ENCODE measurements around the gene ZFYVE9. TPM values are rescaled to one million over a fixed set of nuclear protein-coding genes. Genes with fewer than 3 reads are reported as not detected.

Gene ZFYVE9
- total and polyA plus RNA-seq, 2 of the 13 experiments (the other 11 are each of a cell fraction or from before 2014, with no cell fraction given): 9.2 to 19.8 TPM

GRCh38 chr1:52365746-52366516 is 224.0 kb downstream of the ZFYVE9 start, which contains the start of gene CC2D1B (continued):
- TF ChIP-seq, protein P1, sequence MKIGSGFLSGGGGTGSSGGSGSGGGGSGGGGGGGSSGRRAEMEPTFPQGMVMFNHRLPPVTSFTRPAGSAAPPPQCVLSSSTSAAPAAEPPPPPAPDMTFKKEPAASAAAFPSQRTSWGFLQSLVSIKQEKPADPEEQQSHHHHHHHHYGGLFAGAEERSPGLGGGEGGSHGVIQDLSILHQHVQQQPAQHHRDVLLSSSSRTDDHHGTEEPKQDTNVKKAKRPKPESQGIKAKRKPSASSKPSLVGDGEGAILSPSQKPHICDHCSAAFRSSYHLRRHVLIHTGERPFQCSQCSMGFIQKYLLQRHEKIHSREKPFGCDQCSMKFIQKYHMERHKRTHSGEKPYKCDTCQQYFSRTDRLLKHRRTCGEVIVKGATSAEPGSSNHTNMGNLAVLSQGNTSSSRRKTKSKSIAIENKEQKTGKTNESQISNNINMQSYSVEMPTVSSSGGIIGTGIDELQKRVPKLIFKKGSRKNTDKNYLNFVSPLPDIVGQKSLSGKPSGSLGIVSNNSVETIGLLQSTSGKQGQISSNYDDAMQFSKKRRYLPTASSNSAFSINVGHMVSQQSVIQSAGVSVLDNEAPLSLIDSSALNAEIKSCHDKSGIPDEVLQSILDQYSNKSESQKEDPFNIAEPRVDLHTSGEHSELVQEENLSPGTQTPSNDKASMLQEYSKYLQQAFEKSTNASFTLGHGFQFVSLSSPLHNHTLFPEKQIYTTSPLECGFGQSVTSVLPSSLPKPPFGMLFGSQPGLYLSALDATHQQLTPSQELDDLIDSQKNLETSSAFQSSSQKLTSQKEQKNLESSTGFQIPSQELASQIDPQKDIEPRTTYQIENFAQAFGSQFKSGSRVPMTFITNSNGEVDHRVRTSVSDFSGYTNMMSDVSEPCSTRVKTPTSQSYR (CRISPR knock-in tag; IDR thresholded peaks at IDR 0.05; ENCODE audit: borderline replicate concordance): peak; percentile 21; the same call in 1 of the 2 replicates
- TF ChIP-seq MEF2D (CRISPR knock-in tag; IDR thresholded peaks at IDR 0.05): no peak
- peak; percentile 87; the same call in 1 of the 2 replicates for TF ChIP-seq XBP1 (CRISPR knock-in tag; IDR thresholded peaks at IDR 0.05)
- TF ChIP-seq, protein P2, sequence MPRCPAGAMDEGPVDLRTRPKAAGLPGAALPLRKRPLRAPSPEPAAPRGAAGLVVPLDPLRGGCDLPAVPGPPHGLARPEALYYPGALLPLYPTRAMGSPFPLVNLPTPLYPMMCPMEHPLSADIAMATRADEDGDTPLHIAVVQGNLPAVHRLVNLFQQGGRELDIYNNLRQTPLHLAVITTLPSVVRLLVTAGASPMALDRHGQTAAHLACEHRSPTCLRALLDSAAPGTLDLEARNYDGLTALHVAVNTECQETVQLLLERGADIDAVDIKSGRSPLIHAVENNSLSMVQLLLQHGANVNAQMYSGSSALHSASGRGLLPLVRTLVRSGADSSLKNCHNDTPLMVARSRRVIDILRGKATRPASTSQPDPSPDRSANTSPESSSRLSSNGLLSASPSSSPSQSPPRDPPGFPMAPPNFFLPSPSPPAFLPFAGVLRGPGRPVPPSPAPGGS (CRISPR knock-in tag; IDR thresholded peaks at IDR 0.05): no peak; the same call in 1 of the 2 replicates
- peak; percentile 87 for TF ChIP-seq MEIS1 (CRISPR knock-in tag; IDR thresholded peaks at IDR 0.05; ENCODE audit: borderline replicate concordance)
- TF ChIP-seq HOXD1 (CRISPR knock-in tag; IDR thresholded peaks at IDR 0.05): peak; percentile 93
- TF ChIP-seq KMT2B (CRISPR knock-in tag; IDR thresholded peaks at IDR 0.05): peak; percentile 54
- TF ChIP-seq ZNF180 (CRISPR knock-in tag; IDR thresholded peaks at IDR 0.05; ENCODE audit: borderline replicate concordance, low read depth): peak; percentile 74; the same call in 1 of the 2 replicates
- TF ChIP-seq SP140L (CRISPR knock-in tag; IDR thresholded peaks at IDR 0.05; ENCODE audit: borderline replicate concordance): no peak
- no peak for TF ChIP-seq ARID2 (CRISPR knock-in tag; IDR thresholded peaks at IDR 0.05; ENCODE audit: borderline replicate concordance)
- peak; percentile 45; the same call in 1 of the 2 replicates for TF ChIP-seq MXD1 (CRISPR knock-in tag; IDR thresholded peaks at IDR 0.05)
- TF ChIP-seq, protein P3, sequence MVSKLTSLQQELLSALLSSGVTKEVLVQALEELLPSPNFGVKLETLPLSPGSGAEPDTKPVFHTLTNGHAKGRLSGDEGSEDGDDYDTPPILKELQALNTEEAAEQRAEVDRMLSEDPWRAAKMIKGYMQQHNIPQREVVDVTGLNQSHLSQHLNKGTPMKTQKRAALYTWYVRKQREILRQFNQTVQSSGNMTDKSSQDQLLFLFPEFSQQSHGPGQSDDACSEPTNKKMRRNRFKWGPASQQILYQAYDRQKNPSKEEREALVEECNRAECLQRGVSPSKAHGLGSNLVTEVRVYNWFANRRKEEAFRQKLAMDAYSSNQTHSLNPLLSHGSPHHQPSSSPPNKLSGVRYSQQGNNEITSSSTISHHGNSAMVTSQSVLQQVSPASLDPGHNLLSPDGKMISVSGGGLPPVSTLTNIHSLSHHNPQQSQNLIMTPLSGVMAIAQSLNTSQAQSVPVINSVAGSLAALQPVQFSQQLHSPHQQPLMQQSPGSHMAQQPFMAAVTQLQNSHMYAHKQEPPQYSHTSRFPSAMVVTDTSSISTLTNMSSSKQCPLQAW (CRISPR knock-in tag; IDR thresholded peaks at IDR 0.05): no peak; the same call in 1 of the 2 replicates
- no peak for TF ChIP-seq CREB3 (CRISPR knock-in tag; IDR thresholded peaks at IDR 0.05)

Data from HepG2 (cell line).